SK-N-SH (cell line): ENCODE results near the gene FOXA2. TPM values are rescaled to one million over a fixed set of nuclear protein-coding genes. Genes with fewer than 3 reads are reported as not detected.

Experiments
- CTCF ChIA-PET: fragments of 300-600, 350-600 bp; formaldehyde crosslinking; extraction: SDS; loops from one replicate; lab custom pipeline; 2021; lab: Yijun Ruan, JAX
- POLR2A ChIA-PET: fragments of 350-600 bp; sonication (Branson Sonifier 250); formaldehyde crosslinking; extraction: SDS; loops from one replicate; lab custom pipeline; 2020; ENCODE audit warnings: antibody characterized with exemption, inconsistent platforms; lab: Yijun Ruan, JAX
- DNase-seq: peaks from one replicate; pipeline ENCODE4 v3.0.0; 2012
- H2AFZ ChIP-seq: fragments of 200-600 bp; sonication (generic); 2 replicates; pipeline ENCODE4 v1.8.1; 2016; ENCODE audit warnings: antibody characterized with exemption, mild to moderate bottlenecking, low read depth
- H3F3A ChIP-seq: fragments of 200-600 bp; sonication (generic); replicated peaks from 2 replicates; pipeline ENCODE3; 2016; ENCODE audit warnings: antibody characterized with exemption, mild to moderate bottlenecking; ENCODE audit not compliant: insufficient read depth
- H3K27ac ChIP-seq, 2 experiments: fragments of 200-500 bp in 1 of 2; fragments of 200-600 bp in 1 of 2; sonication (Bioruptor generic) in 1 of 2; sonication (generic), shearing (Covaris generic) in 1 of 2; 2 replicates each; pipeline versions ENCODE4 v1.5.1 to v1.6.1; 2014 to 2016; ENCODE audit warnings: low read depth in 2 of 2, inconsistent platforms in 1 of 2, low read length in 1 of 2, mild to moderate bottlenecking in 1 of 2, mixed read lengths in 1 of 2
- H3K27me3 ChIP-seq: fragments of 200-600 bp; sonication (generic), shearing (Covaris generic); 2 replicates; pipeline ENCODE4 v1.6.1; 2016; ENCODE audit warnings: mixed run types; ENCODE audit not compliant: insufficient read depth
- H3K36me3 ChIP-seq, 2 experiments: fragments of 200-500 bp in 1 of 2; fragments of 200-600 bp in 1 of 2; sonication (Bioruptor generic) in 1 of 2; sonication (generic) in 1 of 2; replicated peaks in 1 of 2; 2 replicates each; pipeline versions ENCODE3 to v1.5.1; 2014 to 2016; ENCODE audit warnings: low read length in 1 of 2, mild to moderate bottlenecking in 1 of 2; ENCODE audit not compliant: insufficient read depth in 2 of 2, control insufficient read depth in 1 of 2
- H3K4me1 ChIP-seq, 2 experiments: fragments of 200-500 bp in 1 of 2; fragments of 200-600 bp in 1 of 2; sonication (Bioruptor generic) in 1 of 2; sonication (generic), shearing (Covaris generic) in 1 of 2; 2 replicates each; pipeline versions ENCODE4 v1.5.1 to v1.6.1; 2014 to 2016; ENCODE audit warnings: low read depth in 1 of 2, low read length in 1 of 2, mixed run types in 1 of 2; ENCODE audit not compliant: insufficient read depth in 2 of 2, control insufficient read depth in 1 of 2
- H3K4me2 ChIP-seq: fragments of 200-600 bp; sonication (generic), shearing (Covaris generic); 2 replicates; pipeline ENCODE4 v1.6.1; 2017; ENCODE audit warnings: mixed run types
- H3K4me3 ChIP-seq, 2 experiments: fragments of 200-500 bp in 1 of 2; fragments of 200-600 bp in 1 of 2; sonication (Bioruptor generic) in 1 of 2; sonication (generic), shearing (Covaris generic) in 1 of 2; 2 replicates each; pipeline versions ENCODE4 v1.5.1 to v1.8.1; 2014 to 2016; ENCODE audit warnings: low read depth in 2 of 2, inconsistent platforms in 1 of 2, low read length in 1 of 2, mild to moderate bottlenecking in 1 of 2, mixed read lengths in 1 of 2, moderate library complexity in 1 of 2
- H3K79me2 ChIP-seq: fragments of 200-600 bp; sonication (generic); 2 replicates; pipeline ENCODE4 v1.8.1; 2017; ENCODE audit warnings: mild to moderate bottlenecking; ENCODE audit not compliant: insufficient read depth
- H3K9ac ChIP-seq: fragments of 200-600 bp; sonication (generic); 2 replicates; pipeline ENCODE4 v1.6.1; 2017; ENCODE audit warnings: mixed run types
- H3K9me2 ChIP-seq: fragments of 200-600 bp; sonication (generic); 2 replicates; pipeline ENCODE4 v1.6.1; 2017; ENCODE audit warnings: mixed run types
- H3K9me3 ChIP-seq: fragments of 200-600 bp; sonication (generic); 2 replicates; pipeline ENCODE4 v1.6.1; 2017; ENCODE audit warnings: mixed run types, mild to moderate bottlenecking, moderate library complexity
- H4K20me1 ChIP-seq: fragments of 200-600 bp; sonication (generic); 2 replicates; pipeline ENCODE4 v1.6.1; 2017; ENCODE audit warnings: mild to moderate bottlenecking, mixed run types; ENCODE audit not compliant: insufficient read depth
- ELF1 ChIP-seq: IDR thresholded peaks from 2 replicates; pipeline ENCODE4 v1.4.0; 2012
- FOXJ3 ChIP-seq: sonication (generic); formaldehyde crosslinking; IDR thresholded peaks from 2 replicates; pipeline ENCODE4 v1.5.1; 2020; ENCODE audit warnings: mild to moderate bottlenecking, missing genetic modification reagents
- GABPA ChIP-seq: IDR thresholded peaks from 2 replicates; pipeline ENCODE4 v1.4.0; 2012; ENCODE audit warnings: low read depth, mild to moderate bottlenecking
- JUND ChIP-seq: IDR thresholded peaks from 2 replicates; pipeline ENCODE4 v1.4.0; 2012
- MAX ChIP-seq: IDR thresholded peaks from 2 replicates; pipeline ENCODE4 v1.4.0; 2012; ENCODE audit warnings: low read depth
- MEF2A ChIP-seq: IDR thresholded peaks from 2 replicates; pipeline ENCODE4 v1.4.0; 2012; ENCODE audit warnings: low read depth, borderline replicate concordance
- POLR2AphosphoS5 ChIP-seq: IDR thresholded peaks from 2 replicates; pipeline ENCODE4 v1.6.1; 2012; ENCODE audit warnings: low read depth, low read length
- RAD21 ChIP-seq: IDR thresholded peaks from 2 replicates; pipeline ENCODE4 v1.6.1; 2012; ENCODE audit warnings: mild to moderate bottlenecking, low read length
- RCOR1 ChIP-seq: fragments of 150-350 bp; IDR thresholded peaks from 2 replicates; pipeline ENCODE4 v1.6.1; 2017; ENCODE audit warnings: antibody characterized with exemption, low read length
- RFX5 ChIP-seq: IDR thresholded peaks from 2 replicates; pipeline ENCODE4 v1.6.1; 2012; ENCODE audit warnings: mild to moderate bottlenecking, improper control_type of control experiment, low read length
- RXRA ChIP-seq: IDR thresholded peaks from 2 replicates; pipeline ENCODE4 v1.4.0; 2012; ENCODE audit warnings: low read depth, mild to moderate bottlenecking, borderline replicate concordance
- SIN3A ChIP-seq: IDR thresholded peaks from 2 replicates; pipeline ENCODE4 v1.6.1; 2012; ENCODE audit warnings: low read depth, mild to moderate bottlenecking, low read length, moderate library complexity, borderline replicate concordance
- WGBS: methylation state at CpG from one replicate; pipeline ENCODE4 v1.1.6; 2017; ENCODE audit warnings: low lambda C conversion rate; 5-methylcytosine and 5-hydroxymethylcytosine counted together
- polyA plus RNA-seq, 3 experiments: library from polyadenylated mRNA; depleted of rRNA; stranded (reverse); fragments of >200 nt; gene quantifications; 2 replicates each; pipeline ENCODE4 v1.2.3, GENCODE V29; 2012
- TF ChIP-seq, protein P1 (sequence below): IDR thresholded peaks from 2 replicates; pipeline ENCODE4 v1.4.0; 2012; ENCODE audit warnings: low read depth, borderline replicate concordance
- TF ChIP-seq, protein P2 (sequence below): fragments of 200-600 bp; sonication (generic); IDR thresholded peaks from 2 replicates; pipeline ENCODE4 v1.6.1; 2017; ENCODE audit warnings: antibody characterized with exemption, mild to moderate bottlenecking, moderate library complexity
- TF ChIP-seq, protein P3 (sequence below): IDR thresholded peaks from 2 replicates; pipeline ENCODE4 v1.6.1; 2012; ENCODE audit warnings: mild to moderate bottlenecking, low read depth, low read length, moderate library complexity

Gene FOXA2
- polyA plus RNA-seq, 1 of the 3 experiments (the other 2 are of a cell fraction), result not detected

DNA sequence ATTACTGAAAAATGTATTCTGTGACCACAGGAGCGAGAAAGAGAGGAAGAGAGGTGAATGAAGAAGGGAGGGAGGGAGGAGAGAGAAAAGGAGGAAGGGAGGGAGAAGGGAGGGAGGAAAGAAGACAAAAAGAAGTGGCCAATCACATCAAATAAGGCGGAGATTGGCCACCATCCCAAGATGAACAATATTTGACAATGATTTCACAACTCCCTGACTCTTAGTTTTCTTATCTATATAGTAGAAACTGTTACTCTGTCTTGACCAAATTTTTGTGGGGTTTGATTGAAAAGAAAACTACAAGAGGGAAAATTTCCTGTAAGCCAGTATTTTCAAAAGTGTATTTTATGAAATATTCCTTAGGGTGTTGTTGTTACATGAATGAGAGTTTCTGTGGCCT is 52.6 kb downstream of the FOXA2 start:
- Histone ChIP-seq H3K4me2 (no peak overlapping the region), H3K4me1 (no peaks in the 10 kb centered on the region), H3K9me2 (no peaks in the 10 kb centered on the region), H2AFZ (no peak overlapping the region), H3K36me3 (no peaks in the 10 kb centered on the region), H3K9ac (no peak overlapping the region), H3K9me3 (no peaks in the 10 kb centered on the region), H3K27me3 (no peaks in the 10 kb centered on the region), H3F3A (no peaks in the 10 kb centered on the region), H3K79me2 (no peaks in the 10 kb centered on the region), H3K4me3 (no peak overlapping the region), H3K27ac (no peak overlapping the region), H4K20me1 (no peaks in the 10 kb centered on the region)
- ChIA-PET CTCF (no interaction called here), POLR2A (no interaction called here)
- DNase-seq, result no peak
- TF ChIP-seq, protein P1, sequence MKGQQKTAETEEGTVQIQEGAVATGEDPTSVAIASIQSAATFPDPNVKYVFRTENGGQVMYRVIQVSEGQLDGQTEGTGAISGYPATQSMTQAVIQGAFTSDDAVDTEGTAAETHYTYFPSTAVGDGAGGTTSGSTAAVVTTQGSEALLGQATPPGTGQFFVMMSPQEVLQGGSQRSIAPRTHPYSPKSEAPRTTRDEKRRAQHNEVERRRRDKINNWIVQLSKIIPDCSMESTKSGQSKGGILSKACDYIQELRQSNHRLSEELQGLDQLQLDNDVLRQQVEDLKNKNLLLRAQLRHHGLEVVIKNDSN, result no peak
- no peak for TF ChIP-seq ELF1
- 16% methylated on average over 2 of the region's 2 CpGs for WGBS

DNA sequence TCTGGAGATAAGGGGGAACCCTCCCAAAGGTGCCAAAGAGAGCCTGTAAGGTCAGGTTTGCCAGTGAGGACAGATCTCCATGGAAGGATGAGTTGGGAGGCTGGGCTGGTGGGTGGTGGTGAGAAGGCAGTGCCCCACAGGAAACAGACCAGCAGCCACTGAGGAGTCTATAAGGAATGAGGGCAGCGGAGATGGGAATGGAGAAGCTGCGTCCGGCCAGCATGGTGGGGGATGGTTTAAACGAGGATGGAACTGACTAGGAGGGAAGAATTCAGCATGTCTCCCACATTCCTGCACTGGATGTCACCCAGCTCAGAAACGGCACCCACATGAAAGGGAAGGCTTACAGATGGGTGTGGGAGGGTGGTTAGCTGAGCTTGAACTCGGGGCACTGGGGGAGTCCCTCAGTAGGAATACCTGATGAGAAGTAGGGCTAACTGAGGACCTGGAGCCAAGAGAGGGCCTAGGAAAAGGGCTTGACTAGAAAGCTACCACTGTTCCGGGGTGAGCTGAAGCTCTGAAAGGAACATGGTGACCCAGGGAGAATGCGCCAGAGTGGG is 53.2 kb downstream of the FOXA2 start:
- H3K27me3 ChIP-seq, result no peaks in the 10 kb centered on the region
- POLR2A ChIA-PET, result no interaction called here
- no peak overlapping the region for H3K27ac ChIP-seq
- H4K20me1 ChIP-seq, result no peaks in the 10 kb centered on the region
- no peaks in the 10 kb centered on the region for H3F3A ChIP-seq
- no peak for DNase-seq
- no peak overlapping the region for H3K4me3 ChIP-seq
- H3K9me3 ChIP-seq, result no peaks in the 10 kb centered on the region
- H3K36me3 ChIP-seq, result no peaks in the 10 kb centered on the region
- H3K9me2 ChIP-seq, result no peaks in the 10 kb centered on the region
- H3K79me2 ChIP-seq, result no peaks in the 10 kb centered on the region
- WGBS, result 21% methylated on average over 8 of the region's 8 CpGs
- no peak overlapping the region for H2AFZ ChIP-seq
- H3K4me2 ChIP-seq, result no peak overlapping the region
- no peak for TF ChIP-seq POLR2AphosphoS5
- no peak for TF ChIP-seq GABPA
- TF ChIP-seq RXRA, result no peak
- no peak for TF ChIP-seq RAD21
- TF ChIP-seq, protein P1, result no peak
- TF ChIP-seq ELF1, result no peak
- no peak for TF ChIP-seq SIN3A
- TF ChIP-seq, protein P2, sequence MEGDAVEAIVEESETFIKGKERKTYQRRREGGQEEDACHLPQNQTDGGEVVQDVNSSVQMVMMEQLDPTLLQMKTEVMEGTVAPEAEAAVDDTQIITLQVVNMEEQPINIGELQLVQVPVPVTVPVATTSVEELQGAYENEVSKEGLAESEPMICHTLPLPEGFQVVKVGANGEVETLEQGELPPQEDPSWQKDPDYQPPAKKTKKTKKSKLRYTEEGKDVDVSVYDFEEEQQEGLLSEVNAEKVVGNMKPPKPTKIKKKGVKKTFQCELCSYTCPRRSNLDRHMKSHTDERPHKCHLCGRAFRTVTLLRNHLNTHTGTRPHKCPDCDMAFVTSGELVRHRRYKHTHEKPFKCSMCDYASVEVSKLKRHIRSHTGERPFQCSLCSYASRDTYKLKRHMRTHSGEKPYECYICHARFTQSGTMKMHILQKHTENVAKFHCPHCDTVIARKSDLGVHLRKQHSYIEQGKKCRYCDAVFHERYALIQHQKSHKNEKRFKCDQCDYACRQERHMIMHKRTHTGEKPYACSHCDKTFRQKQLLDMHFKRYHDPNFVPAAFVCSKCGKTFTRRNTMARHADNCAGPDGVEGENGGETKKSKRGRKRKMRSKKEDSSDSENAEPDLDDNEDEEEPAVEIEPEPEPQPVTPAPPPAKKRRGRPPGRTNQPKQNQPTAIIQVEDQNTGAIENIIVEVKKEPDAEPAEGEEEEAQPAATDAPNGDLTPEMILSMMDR, result no peak
- no peak for TF ChIP-seq JUND
- no peak for TF ChIP-seq RFX5
- TF ChIP-seq MAX, result no peak
- TF ChIP-seq, protein P3, sequence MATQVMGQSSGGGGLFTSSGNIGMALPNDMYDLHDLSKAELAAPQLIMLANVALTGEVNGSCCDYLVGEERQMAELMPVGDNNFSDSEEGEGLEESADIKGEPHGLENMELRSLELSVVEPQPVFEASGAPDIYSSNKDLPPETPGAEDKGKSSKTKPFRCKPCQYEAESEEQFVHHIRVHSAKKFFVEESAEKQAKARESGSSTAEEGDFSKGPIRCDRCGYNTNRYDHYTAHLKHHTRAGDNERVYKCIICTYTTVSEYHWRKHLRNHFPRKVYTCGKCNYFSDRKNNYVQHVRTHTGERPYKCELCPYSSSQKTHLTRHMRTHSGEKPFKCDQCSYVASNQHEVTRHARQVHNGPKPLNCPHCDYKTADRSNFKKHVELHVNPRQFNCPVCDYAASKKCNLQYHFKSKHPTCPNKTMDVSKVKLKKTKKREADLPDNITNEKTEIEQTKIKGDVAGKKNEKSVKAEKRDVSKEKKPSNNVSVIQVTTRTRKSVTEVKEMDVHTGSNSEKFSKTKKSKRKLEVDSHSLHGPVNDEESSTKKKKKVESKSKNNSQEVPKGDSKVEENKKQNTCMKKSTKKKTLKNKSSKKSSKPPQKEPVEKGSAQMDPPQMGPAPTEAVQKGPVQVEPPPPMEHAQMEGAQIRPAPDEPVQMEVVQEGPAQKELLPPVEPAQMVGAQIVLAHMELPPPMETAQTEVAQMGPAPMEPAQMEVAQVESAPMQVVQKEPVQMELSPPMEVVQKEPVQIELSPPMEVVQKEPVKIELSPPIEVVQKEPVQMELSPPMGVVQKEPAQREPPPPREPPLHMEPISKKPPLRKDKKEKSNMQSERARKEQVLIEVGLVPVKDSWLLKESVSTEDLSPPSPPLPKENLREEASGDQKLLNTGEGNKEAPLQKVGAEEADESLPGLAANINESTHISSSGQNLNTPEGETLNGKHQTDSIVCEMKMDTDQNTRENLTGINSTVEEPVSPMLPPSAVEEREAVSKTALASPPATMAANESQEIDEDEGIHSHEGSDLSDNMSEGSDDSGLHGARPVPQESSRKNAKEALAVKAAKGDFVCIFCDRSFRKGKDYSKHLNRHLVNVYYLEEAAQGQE, result no peak
- no peak for TF ChIP-seq MEF2A
- no peak for TF ChIP-seq RCOR1
- no peak for TF ChIP-seq FOXJ3 (CRISPR knock-in tag)
- H3K9ac ChIP-seq, result no peak overlapping the region
- CTCF ChIA-PET, result no interaction called here
- H3K4me1 ChIP-seq, result no peaks in the 10 kb centered on the region
